D721Med (cell line): Measurements from ENCODE around the gene C3orf18.

Source experiments
- DNase-seq: peaks from one replicate; pipeline ENCODE4 v3.0.0; 2011; ENCODE audit warnings: low spot score; ENCODE audit not compliant: insufficient read length
- FAIRE-seq: peaks from 2 replicates; lab custom pipeline; 2011; peaks lifted over from hg19 to GRCh38; lab: Jason Lieb, UNC
- TF ChIP-seq, protein P1 (sequence below): IDR thresholded peaks from 2 replicates; pipeline ENCODE4 v1.5.1; 2012; ENCODE audit warnings: mild to moderate bottlenecking, control low read depth; ENCODE audit not compliant: insufficient read depth; ENCODE audit errors: missing control alignments

Gene C3orf18

DNA sequence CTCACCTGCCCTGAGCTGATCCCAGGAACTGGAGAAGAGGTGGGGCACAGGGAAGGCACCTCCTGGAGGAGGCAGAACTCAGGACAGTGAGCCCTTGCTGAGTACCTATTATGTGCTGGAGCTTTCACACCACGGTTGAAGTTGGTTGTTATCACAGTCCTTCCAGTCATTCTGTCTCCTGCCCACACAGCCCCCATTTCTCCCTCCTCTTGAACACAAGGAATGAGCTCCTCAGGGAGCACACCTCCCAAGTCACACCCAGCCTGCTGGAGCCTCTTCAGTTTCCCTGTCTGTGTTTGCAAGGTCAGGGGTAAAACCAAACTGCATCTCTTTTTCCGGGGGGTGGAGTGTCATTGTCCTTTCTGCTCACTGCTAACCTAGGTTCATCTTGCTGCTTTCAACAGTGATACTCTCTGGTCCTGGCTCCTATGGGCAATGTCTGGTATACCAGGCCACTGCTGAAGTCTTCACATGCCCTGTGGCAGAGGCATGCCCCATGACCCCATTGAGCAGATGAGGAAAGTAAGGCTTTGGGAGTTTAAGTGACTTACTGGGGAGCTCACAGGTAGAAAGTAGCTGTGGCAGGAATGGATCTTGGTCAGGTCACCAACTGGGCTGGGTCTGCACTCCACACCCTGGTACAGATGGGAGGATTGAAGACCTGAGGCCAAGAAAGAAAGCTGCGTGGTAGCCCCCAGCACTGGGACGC is 30.0 kb downstream of the C3orf18 start:
- FAIRE-seq = no peak
- no peak for DNase-seq
- TF ChIP-seq, protein P1, sequence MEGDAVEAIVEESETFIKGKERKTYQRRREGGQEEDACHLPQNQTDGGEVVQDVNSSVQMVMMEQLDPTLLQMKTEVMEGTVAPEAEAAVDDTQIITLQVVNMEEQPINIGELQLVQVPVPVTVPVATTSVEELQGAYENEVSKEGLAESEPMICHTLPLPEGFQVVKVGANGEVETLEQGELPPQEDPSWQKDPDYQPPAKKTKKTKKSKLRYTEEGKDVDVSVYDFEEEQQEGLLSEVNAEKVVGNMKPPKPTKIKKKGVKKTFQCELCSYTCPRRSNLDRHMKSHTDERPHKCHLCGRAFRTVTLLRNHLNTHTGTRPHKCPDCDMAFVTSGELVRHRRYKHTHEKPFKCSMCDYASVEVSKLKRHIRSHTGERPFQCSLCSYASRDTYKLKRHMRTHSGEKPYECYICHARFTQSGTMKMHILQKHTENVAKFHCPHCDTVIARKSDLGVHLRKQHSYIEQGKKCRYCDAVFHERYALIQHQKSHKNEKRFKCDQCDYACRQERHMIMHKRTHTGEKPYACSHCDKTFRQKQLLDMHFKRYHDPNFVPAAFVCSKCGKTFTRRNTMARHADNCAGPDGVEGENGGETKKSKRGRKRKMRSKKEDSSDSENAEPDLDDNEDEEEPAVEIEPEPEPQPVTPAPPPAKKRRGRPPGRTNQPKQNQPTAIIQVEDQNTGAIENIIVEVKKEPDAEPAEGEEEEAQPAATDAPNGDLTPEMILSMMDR = no peak

DNA sequence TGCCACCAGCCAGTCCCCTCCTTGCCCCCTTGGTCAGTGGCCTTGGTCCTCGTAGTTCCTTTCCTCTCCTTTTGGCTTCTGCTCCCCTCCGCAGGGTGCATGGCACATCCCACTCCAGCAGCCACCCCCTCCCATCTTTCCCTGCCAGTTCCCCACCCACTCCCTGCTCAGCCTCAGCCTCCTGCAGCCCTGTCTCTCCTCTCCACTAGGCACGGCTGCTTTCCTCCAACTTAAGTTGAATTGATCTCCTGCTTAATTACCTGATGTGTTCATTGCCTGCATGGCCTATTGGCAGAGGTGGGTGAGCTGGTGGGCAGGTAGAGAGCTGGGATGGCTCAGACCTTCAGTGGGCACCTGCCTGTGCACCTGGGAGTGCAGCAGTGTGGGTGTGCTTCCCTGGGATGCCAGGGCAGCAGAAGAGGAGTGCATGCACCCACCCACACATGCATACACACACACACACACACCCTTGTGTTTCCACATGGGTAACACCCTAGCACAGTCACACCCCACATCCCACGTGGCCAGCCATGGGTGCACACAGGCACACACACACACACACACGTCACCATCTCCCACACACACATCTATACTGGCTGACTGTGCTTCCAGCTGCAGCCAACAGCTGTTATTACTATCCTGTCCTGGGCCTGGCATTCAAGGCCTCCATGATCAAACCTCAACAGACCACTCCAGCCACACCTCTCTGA is 30.9 kb downstream of the C3orf18 start:
- FAIRE-seq (no peak), DNase-seq (no peak)

DNA sequence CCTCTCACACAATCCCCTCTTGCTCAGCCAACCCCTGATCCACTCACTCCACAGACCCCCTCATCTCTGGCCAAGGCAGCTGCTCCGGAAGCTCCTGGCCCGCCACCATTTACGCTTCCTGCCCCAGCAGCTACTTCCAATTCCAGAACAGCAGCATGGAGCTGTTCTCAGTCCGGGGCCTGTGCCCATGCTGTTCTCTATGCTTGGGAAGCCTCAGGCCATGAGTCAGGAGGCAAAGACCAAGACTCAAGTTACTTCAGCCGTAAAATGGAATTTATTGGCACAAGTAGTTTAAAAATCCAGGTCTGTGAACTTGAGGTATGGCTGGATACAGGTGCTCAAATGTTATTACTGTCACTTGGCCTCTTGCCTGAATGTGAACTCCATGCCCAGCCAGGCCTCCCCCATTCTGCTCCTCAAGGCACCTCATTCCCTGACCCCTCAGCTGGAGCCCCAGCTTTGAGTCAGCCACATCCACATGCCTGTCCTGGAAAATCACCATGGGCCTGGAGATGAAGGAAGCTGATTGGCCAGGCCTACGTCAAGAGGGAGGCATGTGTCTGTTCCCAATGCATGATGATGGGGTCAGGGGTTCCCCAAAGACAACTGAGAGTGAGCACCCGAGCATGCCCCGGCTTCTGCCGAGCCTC is 32.7 kb downstream of the C3orf18 start:
- no peak for DNase-seq
- no peak for FAIRE-seq
- TF ChIP-seq, protein P1 = no peak

More for the DNA sequence above, 30.9 kb downstream of the C3orf18 start:
- TF ChIP-seq, protein P1 = no peak

DNA sequence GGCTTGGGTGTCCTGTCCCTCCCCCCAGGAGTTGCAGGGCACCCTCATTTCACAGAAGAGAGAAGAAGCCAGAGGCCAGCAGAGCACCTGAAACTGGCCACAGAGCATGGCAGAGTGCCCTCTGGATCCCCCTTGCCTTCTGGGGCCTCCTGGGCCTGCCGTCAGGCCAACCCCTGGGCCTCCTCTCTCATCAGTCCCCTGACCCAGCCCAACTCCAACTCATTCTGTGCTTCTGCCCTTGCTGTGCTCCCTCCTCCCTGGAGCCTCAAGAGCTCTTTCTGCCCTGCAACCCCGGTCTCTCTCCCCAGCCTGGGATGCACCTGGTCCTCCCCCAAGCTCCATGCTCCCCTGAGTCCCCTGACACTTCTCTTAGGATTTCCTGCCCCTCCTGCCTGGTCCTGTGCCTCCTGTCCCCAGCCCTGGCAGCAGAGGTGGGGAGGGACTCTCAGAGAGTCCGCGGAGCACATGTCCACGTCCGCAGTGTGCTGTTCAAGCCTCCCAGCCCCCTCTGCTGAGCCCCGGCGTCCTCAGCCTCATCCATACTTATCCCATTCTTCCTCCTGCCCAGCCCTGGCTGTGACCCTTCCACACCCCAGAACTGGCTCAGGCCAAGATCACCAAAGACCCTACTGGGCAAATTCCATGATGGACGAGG is 33.6 kb downstream of the C3orf18 start:
- DNase-seq = no peak
- TF ChIP-seq, protein P1 = no peak
- FAIRE-seq = no peak

DNA sequence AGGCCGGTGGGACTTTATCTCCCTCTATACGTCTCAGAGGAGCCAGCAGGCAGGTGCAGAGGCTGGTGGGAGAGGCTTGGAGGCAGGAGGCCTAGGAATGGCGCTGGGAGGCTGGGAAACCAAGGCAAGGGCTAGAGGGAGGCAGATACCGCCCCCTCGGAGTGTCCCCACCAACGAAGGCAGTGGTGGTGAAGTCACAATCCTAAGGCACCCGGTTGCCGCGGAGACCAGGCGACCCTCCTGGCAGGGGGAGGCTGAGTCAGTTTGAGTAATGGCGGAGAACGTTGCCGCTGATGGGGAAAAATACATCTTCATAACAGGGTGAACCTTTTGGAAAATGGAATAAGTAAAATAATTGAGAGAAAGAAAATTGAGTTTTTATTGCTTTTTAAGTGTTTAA is 34.2 kb downstream of the C3orf18 start:
- FAIRE-seq (no peak), DNase-seq (no peak)
- TF ChIP-seq, protein P1 = no peak

DNA sequence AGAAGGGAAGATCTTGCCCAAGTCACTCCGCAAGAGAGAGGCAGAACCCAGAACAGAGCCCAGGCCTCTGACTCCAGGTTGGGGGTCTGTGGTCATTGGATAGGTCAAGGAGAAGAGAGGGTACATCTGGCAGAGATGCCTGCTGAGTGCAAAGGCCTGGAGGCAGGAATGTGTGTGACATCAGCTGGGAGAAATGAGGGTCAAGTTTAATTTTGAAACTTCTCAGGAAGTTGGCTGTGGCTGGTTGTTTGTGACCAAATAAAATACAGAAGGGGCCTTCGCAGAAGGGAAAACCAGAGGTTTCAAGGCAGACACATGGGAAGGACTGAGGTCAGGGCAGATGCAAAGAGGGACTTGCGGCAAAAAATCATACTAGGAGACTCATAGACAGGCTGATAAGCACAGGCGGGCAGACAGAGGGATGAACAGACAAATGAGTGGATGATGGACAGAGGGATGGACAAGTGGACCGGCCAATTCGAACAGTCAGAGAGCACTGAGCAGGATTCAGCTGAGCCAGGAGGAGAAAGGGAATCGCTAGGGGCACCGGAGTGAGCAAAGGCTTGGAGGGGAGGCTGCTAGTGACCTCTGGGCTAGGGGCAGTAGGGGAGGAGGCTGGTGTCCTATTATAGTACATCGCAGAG is 35.4 kb downstream of the C3orf18 start:
- FAIRE-seq (no peak), DNase-seq (no peak)
- TF ChIP-seq, protein P1 = no peak
